ENCODE data around the gene LYZL2. TPM values are rescaled to one million over a fixed set of nuclear protein-coding genes. Genes with fewer than 3 reads are reported as not detected.

The LYZL2 gene
- total and polyA plus RNA-seq, 9 of the 15 experiments (the other 6 are each of a cell fraction or from before 2014, with no cell fraction given), result not detected

- TF ChIP-seq ZBTB12 (CRISPR knock-in tag; IDR thresholded peaks at IDR 0.05), result no peak
- no peak for TF ChIP-seq MED1 (CRISPR knock-in tag; IDR thresholded peaks at IDR 0.05; ENCODE audit: borderline replicate concordance)
- no peak; the same call in 1 of the 2 replicates for TF ChIP-seq ATF7 (IDR thresholded peaks at IDR 0.05)
- no peak for TF ChIP-seq GTF2B (IDR thresholded peaks at IDR 0.05; ENCODE audit: extremely low read depth, insufficient read length)
- TF ChIP-seq ELK1 (CRISPR knock-in tag; IDR thresholded peaks at IDR 0.05), result no peak
- TF ChIP-seq NCOA2 (IDR thresholded peaks at IDR 0.05; ENCODE audit: partially characterized antibody in 2 of 2), result no peak
- no peak for TF ChIP-seq NR4A1 (CRISPR knock-in tag; IDR thresholded peaks at IDR 0.05)
- TF ChIP-seq NR4A1 (tag; IDR thresholded peaks at IDR 0.05), result no peak
- no peak for TF ChIP-seq ZNF398 (CRISPR knock-in tag; IDR thresholded peaks at IDR 0.05)
- no peak for TF ChIP-seq POLR2AphosphoS2 (IDR thresholded peaks at IDR 0.05; ENCODE audit: low read length)
- no peak for TF ChIP-seq ZNF384 (IDR thresholded peaks at IDR 0.05; ENCODE audit: low read depth, low read length)
- TF ChIP-seq AFF4 (CRISPR knock-in tag; IDR thresholded peaks at IDR 0.05), result no peak
- TF ChIP-seq ZNF696 (CRISPR knock-in tag; conservative IDR thresholded peaks at IDR 0.05), result no peak
- no peak for TF ChIP-seq ATF2 (CRISPR knock-in tag; IDR thresholded peaks at IDR 0.05)
- TF ChIP-seq MAFF (IDR thresholded peaks at IDR 0.05; ENCODE audit: low read length), result no peak
Observed at GRCh38 chr10:30583778-30584415, 45.7 kb downstream of the LYZL2 start (continued).
